Endothelial cell (in vitro differentiated cells): ENCODE data around the gene OTX2. TPM values are rescaled to one million over a fixed set of nuclear protein-coding genes. Genes with fewer than 3 reads are reported as not detected.
A peak's percentile ranks its signal among the peaks of the same experiment; 100 is the strongest.

Experiments used
- DNase-seq: peaks from one replicate; pipeline ENCODE4 v3.0.0; 2021; ENCODE audit warnings: low spot score
- H3K27ac Mint-ChIP-seq: one replicate; pipeline ENCODE4 v1.8.0; 2021; ENCODE audit warnings: mixed read lengths, inconsistent platforms; ENCODE audit not compliant: unreplicated experiment
- H3K27me3 Mint-ChIP-seq: one replicate; pipeline ENCODE4 v1.8.0; 2021; ENCODE audit warnings: mild to moderate bottlenecking, moderate library complexity, mixed read lengths, inconsistent platforms; ENCODE audit not compliant: unreplicated experiment
- H3K36me3 Mint-ChIP-seq: one replicate; pipeline ENCODE4 v1.8.0; 2021; ENCODE audit warnings: mild to moderate bottlenecking, low read depth, mixed read lengths, inconsistent platforms; ENCODE audit not compliant: unreplicated experiment
- H3K4me1 Mint-ChIP-seq: one replicate; pipeline ENCODE4 v1.8.0; 2021; ENCODE audit warnings: mild to moderate bottlenecking, mixed read lengths, inconsistent platforms; ENCODE audit not compliant: unreplicated experiment
- H3K4me3 Mint-ChIP-seq: one replicate; pipeline ENCODE4 v1.8.0; 2021; ENCODE audit warnings: mild to moderate bottlenecking, mixed read lengths, inconsistent platforms; ENCODE audit not compliant: unreplicated experiment
- H3K9me3 Mint-ChIP-seq: one replicate; pipeline ENCODE4 v1.8.0; 2021; ENCODE audit warnings: mixed read lengths, inconsistent platforms; ENCODE audit not compliant: unreplicated experiment
- CTCF ChIP-seq: fragments of 200-600 bp; sonication (generic); IDR thresholded peaks from one replicate; pipeline ENCODE4 v1.5.0; 2021; ENCODE audit warnings: antibody characterized with exemption; ENCODE audit not compliant: unreplicated experiment
- total RNA-seq: library from RNA; stranded (reverse); fragmentation: NEBNext Ultra II Directional; extraction: Animal tissue kit (Norgen Biotek cat#: 25700); gene quantifications from one replicate; pipeline ENCODE4 v1.2.1, GENCODE V29; 2021; ENCODE audit not compliant: unreplicated experiment

OTX2 gene
- total RNA-seq, 1 donor from 2014 or later, result 12.0 TPM

DNA sequence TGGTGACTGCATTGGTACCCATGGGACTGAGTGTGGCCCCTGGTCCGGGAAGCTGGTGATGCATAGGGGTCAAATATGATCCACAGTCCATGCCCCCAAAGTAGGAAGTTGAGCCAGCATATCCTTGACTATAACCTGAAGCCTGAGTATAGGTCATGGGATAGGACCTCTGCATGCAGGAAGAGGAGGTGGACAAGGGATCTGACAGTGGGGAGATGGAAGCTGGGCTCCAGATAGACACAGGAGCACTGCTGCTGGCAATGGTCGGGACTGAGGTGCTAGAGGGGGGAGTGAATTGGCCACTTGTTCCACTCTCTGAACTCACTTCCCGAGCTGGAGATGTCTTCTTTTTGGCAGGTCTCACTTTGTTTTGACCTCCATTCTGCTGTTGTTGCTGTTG is 8.4 kb downstream of the OTX2 start:
- peaks cover 24% of the 10 kb centered on the region for H3K36me3 Mint-ChIP-seq
- no peaks in the 10 kb centered on the region for H3K9me3 Mint-ChIP-seq
- DNase-seq, result no peak
- H3K4me3 Mint-ChIP-seq, result no peak overlapping the region
- H3K4me1 Mint-ChIP-seq, result peaks cover 45% of the 10 kb centered on the region
- H3K27me3 Mint-ChIP-seq, result peaks cover 11% of the 10 kb centered on the region
- no peak overlapping the region for H3K27ac Mint-ChIP-seq
- TF ChIP-seq CTCF, result no peak

GRCh38 chr14:56799343-56799645 is 11.0 kb downstream of the OTX2 start:
- no peak for DNase-seq
- Mint-ChIP-seq H3K4me3 (peak overlapping the region; percentile 37), H3K36me3 (peaks cover 17% of the 10 kb centered on the region), H3K9me3 (no peaks in the 10 kb centered on the region), H3K27ac (peak overlapping the region; percentile 9), H3K4me1 (peaks cover 37% of the 10 kb centered on the region), H3K27me3 (peaks cover 15% of the 10 kb centered on the region)
- TF ChIP-seq CTCF, result no peak

DNA sequence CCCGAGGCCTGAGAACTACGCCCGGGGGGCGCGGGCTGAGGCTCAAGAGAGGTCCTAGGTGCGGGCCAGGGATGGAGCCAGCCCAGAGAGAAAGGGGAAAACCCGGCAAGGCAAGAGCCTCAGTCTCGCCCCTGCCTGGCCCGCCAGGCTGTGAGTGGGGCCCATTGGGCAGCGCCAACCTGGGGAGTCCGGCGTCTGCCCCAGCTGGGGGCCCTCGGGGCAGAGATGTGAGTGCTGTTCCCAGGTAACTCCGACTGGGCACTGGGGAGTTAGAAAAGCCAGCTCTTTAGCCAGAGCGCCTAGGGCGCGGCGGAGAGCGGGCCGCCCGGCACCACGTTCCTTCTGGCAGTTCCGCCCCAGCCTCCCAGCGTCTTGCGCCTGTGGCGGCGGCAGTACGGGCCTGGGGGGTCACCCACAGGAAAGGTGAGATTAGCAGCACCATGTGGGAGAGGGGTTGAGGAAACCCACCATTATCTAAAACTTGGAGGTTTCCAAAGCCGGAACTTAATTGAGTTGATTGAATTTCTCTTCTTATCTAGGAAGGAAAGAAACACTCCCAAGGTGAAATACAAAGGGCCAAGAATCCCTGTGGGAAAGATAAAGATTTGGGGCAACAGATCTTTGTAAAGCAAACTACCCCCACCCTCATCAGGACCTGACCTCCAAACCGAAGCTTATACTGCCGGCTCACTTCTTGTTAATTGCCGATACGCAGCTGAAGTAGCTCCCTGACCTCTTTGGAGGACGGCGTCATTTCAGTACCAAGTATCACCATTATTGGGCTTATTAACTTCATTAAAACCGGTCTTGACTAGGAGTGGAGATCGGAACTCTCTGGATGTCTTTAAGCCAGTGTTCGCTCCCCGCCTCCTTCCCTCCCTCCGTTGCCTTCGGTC is 11.6 kb downstream of the OTX2 start:
- DNase-seq, result peak; percentile 45
- TF ChIP-seq CTCF, result no peak
- H3K9me3 Mint-ChIP-seq, result no peaks in the 10 kb centered on the region
- peaks cover 12% of the 10 kb centered on the region for H3K36me3 Mint-ChIP-seq
- peak overlapping the region; percentile 9 for H3K27ac Mint-ChIP-seq
- peaks cover 12% of the 10 kb centered on the region for H3K27me3 Mint-ChIP-seq
- H3K4me3 Mint-ChIP-seq, result peak overlapping the region; percentile 37
- H3K4me1 Mint-ChIP-seq, result peaks cover 34% of the 10 kb centered on the region

DNA sequence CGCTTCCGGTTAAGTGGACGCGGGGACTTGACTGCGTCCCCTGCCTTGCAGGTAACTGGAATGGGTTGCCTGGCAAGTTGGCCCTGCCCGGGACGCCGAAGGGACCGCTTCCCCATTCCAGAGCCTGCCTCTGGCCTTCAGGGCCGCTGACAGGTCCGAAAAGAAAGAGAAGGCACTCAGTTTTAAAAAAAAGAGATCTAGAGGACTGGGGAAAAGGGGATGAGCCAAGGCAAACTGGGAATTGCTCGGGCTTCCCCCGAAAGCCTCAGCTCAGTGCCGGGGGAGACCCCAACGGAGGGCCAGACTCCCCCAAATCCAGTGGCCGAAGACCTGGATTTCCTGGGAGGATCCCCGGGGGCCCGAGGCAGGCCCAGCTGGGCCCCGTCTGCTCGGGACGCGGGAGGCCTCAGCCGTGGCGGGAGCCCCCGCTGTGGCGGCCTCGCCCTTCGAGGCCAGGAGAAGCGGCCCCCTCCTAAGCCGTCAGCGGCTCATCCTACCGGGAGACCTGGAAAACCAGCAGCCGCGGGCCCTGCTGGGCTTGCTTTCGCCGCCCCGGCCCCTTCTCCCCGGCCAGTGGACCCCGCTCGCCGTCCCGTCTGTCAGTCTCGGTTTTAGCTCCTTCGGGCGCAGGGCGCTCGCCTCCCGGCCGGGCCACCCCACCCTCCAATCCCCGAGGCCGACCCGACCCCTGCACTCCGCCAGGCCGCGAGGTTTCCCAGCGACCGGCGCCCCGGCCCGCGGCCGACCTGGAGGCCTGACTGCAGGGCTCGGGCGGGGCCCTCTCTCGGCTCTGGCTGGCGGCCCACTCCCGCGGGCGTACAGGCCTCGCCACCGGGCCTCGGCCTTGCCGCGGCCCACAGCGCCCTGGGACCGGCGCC is 12.5 kb downstream of the OTX2 start:
- TF ChIP-seq CTCF, result no peak
- Mint-ChIP-seq H3K4me3 (peak overlapping the region; percentile 65), H3K9me3 (no peaks in the 10 kb centered on the region), H3K36me3 (peaks cover 12% of the 10 kb centered on the region), H3K27ac (no peak overlapping the region), H3K27me3 (peaks cover 12% of the 10 kb centered on the region), H3K4me1 (peaks cover 34% of the 10 kb centered on the region)
- no peak for DNase-seq
